Smooth muscle cell (in vitro differentiated cells): ENCODE data around the gene RAB24. TPM values are rescaled to one million over a fixed set of nuclear protein-coding genes. Genes with fewer than 3 reads are reported as not detected.

Source experiments
- DNase-seq: peaks from one replicate; lab custom pipeline; 2025; ENCODE audit not compliant: unreplicated experiment; lab: John Stamatoyannopoulos, UW
- H2AFZ ChIP-seq: fragments of 200-600 bp; sonication (generic); 2 replicates; pipeline ENCODE4 v1.6.0; 2016; ENCODE audit warnings: antibody characterized with exemption, low read depth, mild to moderate bottlenecking
- H3F3A ChIP-seq: fragments of 200-600 bp; sonication (generic); 2 replicates; pipeline ENCODE4 v1.6.0; 2017; ENCODE audit warnings: antibody characterized with exemption, low read depth
- H3K27ac ChIP-seq: fragments of 200-600 bp; sonication (generic); 2 replicates; pipeline ENCODE4 v1.5.1; 2016; ENCODE audit warnings: low read depth, mild to moderate bottlenecking
- H3K27me3 ChIP-seq: fragments of 200-600 bp; sonication (generic); 2 replicates; pipeline ENCODE4 v1.6.1; 2016; ENCODE audit warnings: low read depth, mild to moderate bottlenecking
- H3K36me3 ChIP-seq: fragments of 200-600 bp; sonication (generic); 2 replicates; pipeline ENCODE4 v1.5.1; 2016; ENCODE audit warnings: low read depth
- H3K4me1 ChIP-seq: fragments of 200-600 bp; sonication (generic); 2 replicates; pipeline ENCODE4 v1.5.1; 2016; ENCODE audit warnings: low read depth
- H3K4me2 ChIP-seq: fragments of 200-600 bp; sonication (generic); 2 replicates; pipeline ENCODE4 v1.6.0; 2016; ENCODE audit warnings: mild to moderate bottlenecking
- H3K4me3 ChIP-seq: fragments of 200-600 bp; sonication (generic); 2 replicates; pipeline ENCODE4 v1.5.1; 2016; ENCODE audit warnings: mild to moderate bottlenecking
- H3K79me2 ChIP-seq: fragments of 200-600 bp; sonication (generic); 2 replicates; pipeline ENCODE4 v1.6.0; 2016; ENCODE audit warnings: low read depth, mild to moderate bottlenecking
- H3K9ac ChIP-seq: fragments of 200-600 bp; sonication (generic); 2 replicates; pipeline ENCODE4 v1.6.0; 2016; ENCODE audit warnings: low read depth
- H3K9me3 ChIP-seq: fragments of 200-600 bp; sonication (generic); replicated peaks from 2 replicates; pipeline ENCODE4 v1.5.1; 2016; ENCODE audit warnings: low read depth
- H4K20me1 ChIP-seq: fragments of 200-600 bp; sonication (generic); 2 replicates; pipeline ENCODE4 v1.6.0; 2016; ENCODE audit warnings: low read depth
- CTCF ChIP-seq: fragments of 200-600 bp; sonication (generic); IDR thresholded peaks from 2 replicates; pipeline ENCODE4 v1.5.1; 2017; ENCODE audit warnings: borderline replicate concordance, mild to moderate bottlenecking, antibody characterized with exemption; ENCODE audit not compliant: insufficient read depth, poor library complexity, severe bottlenecking
- WGBS: methylation state at CpG from one replicate; pipeline ENCODE4 v1.1.7; 2016; ENCODE audit warnings: low lambda C conversion rate; 5-methylcytosine and 5-hydroxymethylcytosine counted together
- polyA plus RNA-seq: library from polyadenylated mRNA; unstranded; fragments of >200 nt; fragmentation: Nextera tagmentation; extraction: Ambion mirVana; gene quantifications from 2 replicates; pipeline ENCODE4 v1.2.1, GENCODE V29; 2016
- total RNA-seq: library from RNA; depleted of rRNA; stranded (reverse); fragments of >200 nt; gene quantifications from 2 replicates; pipeline ENCODE4 v1.2.3, GENCODE V29; 2014

The RAB24 gene
- total and polyA plus RNA-seq, 2 experiments from 2014 or later: 41.8 to 46.4 TPM

- H2AFZ ChIP-seq: no peak overlapping the region
Observed at GRCh38 chr5:177333420-177334154, 30.1 kb upstream of the RAB24 start.

GRCh38 chr5:177332896-177333260, 29.4 kb upstream of the RAB24 start:
- Histone ChIP-seq H4K20me1 (peaks cover 30% of the 10 kb centered on the region), H3K27ac (no peak overlapping the region), H3K27me3 (no peaks in the 10 kb centered on the region), H3F3A (no peaks in the 10 kb centered on the region), H3K9me3 (no peaks in the 10 kb centered on the region), H2AFZ (no peak overlapping the region), H3K9ac (no peak overlapping the region), H3K79me2 (no peaks in the 10 kb centered on the region), H3K36me3 (no peaks in the 10 kb centered on the region), H3K4me2 (no peak overlapping the region), H3K4me3 (no peak overlapping the region), H3K4me1 (no peaks in the 10 kb centered on the region)
- WGBS: 93% methylated on average over 13 of the region's 13 CpGs
- no peak for TF ChIP-seq CTCF
- DNase-seq: no peak

More at GRCh38 chr5:177333420-177334154, 30.1 kb upstream of the RAB24 start:
- DNase-seq: no peak
- H3K9me3 ChIP-seq: no peaks in the 10 kb centered on the region
- no peak overlapping the region for H3K4me2 ChIP-seq
- H3K36me3 ChIP-seq: no peaks in the 10 kb centered on the region
- H3K4me3 ChIP-seq: no peak overlapping the region
- no peaks in the 10 kb centered on the region for H3F3A ChIP-seq
- H3K4me1 ChIP-seq: no peaks in the 10 kb centered on the region
- WGBS: 98% methylated on average over 16 of the region's 16 CpGs
- H3K27me3 ChIP-seq: no peaks in the 10 kb centered on the region
- H4K20me1 ChIP-seq: peaks cover 32% of the 10 kb centered on the region
- no peak overlapping the region for H3K27ac ChIP-seq
- no peaks in the 10 kb centered on the region for H3K79me2 ChIP-seq
- H3K9ac ChIP-seq: no peak overlapping the region
- TF ChIP-seq CTCF: no peak

GRCh38 chr5:177332031-177332895, 28.7 kb upstream of the RAB24 start:
- Histone ChIP-seq H3K9me3 (no peaks in the 10 kb centered on the region), H3K4me1 (no peaks in the 10 kb centered on the region), H3K27me3 (no peaks in the 10 kb centered on the region), H3K9ac (no peak overlapping the region), H4K20me1 (peaks cover 34% of the 10 kb centered on the region), H2AFZ (no peak overlapping the region), H3K4me2 (no peak overlapping the region), H3K36me3 (no peaks in the 10 kb centered on the region), H3F3A (no peaks in the 10 kb centered on the region), H3K4me3 (no peak overlapping the region), H3K79me2 (no peaks in the 10 kb centered on the region), H3K27ac (no peak overlapping the region)
- no peak for TF ChIP-seq CTCF
- 97% methylated on average over 35 of the region's 35 CpGs for WGBS
- no peak for DNase-seq
